Mammary epithelial cell (primary cell): ENCODE results near the gene INSL3.

ENCODE experiments used
- EZH2 ChIP-seq: IDR thresholded peaks from 2 replicates; pipeline ENCODE4 v1.6.1; 2012; ENCODE audit warnings: low read length, inconsistent platforms, borderline replicate concordance
- TF ChIP-seq, protein P1 (sequence below), 2 donors: IDR thresholded peaks in 1 of 2; conservative IDR thresholded peaks in 1 of 2; 2 replicates each; pipeline ENCODE4 v1.5.1; 2011 to 2012; ENCODE audit warnings: inconsistent platforms in 2 of 2, low read length in 2 of 2, mild to moderate bottlenecking in 2 of 2, control low read depth in 1 of 2, low read depth in 1 of 2; ENCODE audit not compliant: insufficient read depth in 1 of 2; ENCODE audit errors: extremely low read depth in 1 of 2

DNA sequence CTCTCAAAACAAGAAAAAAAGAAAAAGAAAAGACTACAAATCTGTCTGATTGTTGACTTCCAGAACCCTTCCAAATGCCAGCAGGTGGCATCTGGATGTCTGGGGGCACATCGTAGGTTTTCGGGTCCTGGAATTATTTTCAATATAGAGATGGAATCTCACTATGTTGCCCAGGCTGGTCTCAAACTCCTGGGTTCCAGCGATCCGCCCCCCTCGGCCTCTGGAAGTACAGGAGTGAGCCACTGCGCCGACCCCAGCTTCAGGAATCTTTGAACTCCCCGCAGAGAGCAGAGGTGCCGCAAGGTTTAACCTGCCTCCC, 26.9 kb downstream of the INSL3 start:
- no peak for TF ChIP-seq EZH2
- TF ChIP-seq, protein P1, sequence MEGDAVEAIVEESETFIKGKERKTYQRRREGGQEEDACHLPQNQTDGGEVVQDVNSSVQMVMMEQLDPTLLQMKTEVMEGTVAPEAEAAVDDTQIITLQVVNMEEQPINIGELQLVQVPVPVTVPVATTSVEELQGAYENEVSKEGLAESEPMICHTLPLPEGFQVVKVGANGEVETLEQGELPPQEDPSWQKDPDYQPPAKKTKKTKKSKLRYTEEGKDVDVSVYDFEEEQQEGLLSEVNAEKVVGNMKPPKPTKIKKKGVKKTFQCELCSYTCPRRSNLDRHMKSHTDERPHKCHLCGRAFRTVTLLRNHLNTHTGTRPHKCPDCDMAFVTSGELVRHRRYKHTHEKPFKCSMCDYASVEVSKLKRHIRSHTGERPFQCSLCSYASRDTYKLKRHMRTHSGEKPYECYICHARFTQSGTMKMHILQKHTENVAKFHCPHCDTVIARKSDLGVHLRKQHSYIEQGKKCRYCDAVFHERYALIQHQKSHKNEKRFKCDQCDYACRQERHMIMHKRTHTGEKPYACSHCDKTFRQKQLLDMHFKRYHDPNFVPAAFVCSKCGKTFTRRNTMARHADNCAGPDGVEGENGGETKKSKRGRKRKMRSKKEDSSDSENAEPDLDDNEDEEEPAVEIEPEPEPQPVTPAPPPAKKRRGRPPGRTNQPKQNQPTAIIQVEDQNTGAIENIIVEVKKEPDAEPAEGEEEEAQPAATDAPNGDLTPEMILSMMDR (conservative IDR thresholded peaks at IDR 0.05 in 1 of 2, IDR thresholded peaks at IDR 0.05 in 1 of 2; ENCODE audit: extremely low read depth in 1 of 2, insufficient read depth in 1 of 2, low read depth in 1 of 2, low read length in 2 of 2), result no peak
